Fibroblast of skin of left biceps (primary cell): ENCODE data around the gene SLC4A9.
"Not testable (repeated sequence)": the region's sequence is repeated elsewhere in the genome, so short reads cannot be mapped to it uniquely, and the experiment has no call there.

ENCODE experiments used
- DNase-seq, 2 experiments: peaks; one replicate each; pipeline ENCODE4 v3.0.0-alpha.2; 2013; ENCODE audit warnings: low read depth in 2 of 2

The SLC4A9 gene

GRCh38 chr5:140338908-140339307 lies 21.1 kb upstream of the SLC4A9 start:
- no peak for DNase-seq

- no peak for DNase-seq
Measured at GRCh38 chr5:140339636-140340035, 20.4 kb upstream of the SLC4A9 start.

- no peak for DNase-seq
Measured at GRCh38 chr5:140340605-140341121, 19.3 kb upstream of the SLC4A9 start.

DNA sequence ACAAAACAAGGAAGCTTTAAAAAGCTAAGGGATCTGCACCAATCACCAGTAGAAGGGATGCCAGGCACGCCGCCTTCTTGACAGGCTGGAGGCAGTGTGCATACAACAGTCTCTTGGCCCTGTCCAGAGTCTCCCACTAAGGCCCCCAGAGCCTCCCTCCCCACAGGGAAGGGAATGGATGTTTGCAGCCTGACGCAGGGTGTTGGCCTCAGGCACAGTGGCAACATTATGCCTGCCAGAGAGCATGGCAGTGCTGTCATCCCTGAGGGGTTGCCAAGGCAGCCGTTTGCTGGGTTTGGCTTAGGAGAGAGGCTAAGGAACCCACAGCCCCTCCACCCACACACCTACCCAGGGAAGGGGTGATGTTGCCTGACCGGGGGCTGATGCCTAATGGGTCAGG lies 18.4 kb upstream of the SLC4A9 start:
- DNase-seq, result no peak

GRCh38 chr5:140342287-140342686 lies 17.7 kb upstream of the SLC4A9 start:
- no peak for DNase-seq

DNA sequence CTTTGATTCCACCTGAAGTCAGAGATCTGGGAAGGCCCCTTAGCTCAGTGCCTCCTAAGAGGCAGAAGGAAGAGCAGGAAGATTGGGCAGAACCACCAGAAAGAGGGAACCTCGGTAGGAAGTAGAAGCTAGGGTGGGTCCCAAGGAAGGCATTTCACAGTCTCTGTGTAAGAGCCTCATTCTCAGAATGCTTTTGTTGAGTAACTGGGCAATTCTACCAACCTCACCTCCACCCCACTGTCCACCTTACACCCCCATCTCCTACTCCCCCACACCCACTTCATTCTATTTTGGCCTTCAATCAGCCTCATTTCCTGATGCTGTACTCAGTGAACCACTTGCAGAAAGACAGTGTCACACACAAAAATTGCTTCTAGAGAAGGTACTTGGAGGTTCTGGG lies 17.1 kb upstream of the SLC4A9 start:
- DNase-seq, result no peak

GRCh38 chr5:140343849-140344248 lies 16.1 kb upstream of the SLC4A9 start:
- DNase-seq, result not testable (repeated sequence)

GRCh38 chr5:140344683-140345423 lies 15.1 kb upstream of the SLC4A9 start:
- no peak for DNase-seq

GRCh38 chr5:140345919-140346347 lies 14.1 kb upstream of the SLC4A9 start:
- no peak for DNase-seq

GRCh38 chr5:140346348-140347221 lies 13.4 kb upstream of the SLC4A9 start, which contains the start of gene HBEGF:
TSS of gene HBEGF (minus strand) at chr5:140346603. CDS start at chr5:140346328, 275 bp downstream.
- no peak for DNase-seq

DNA sequence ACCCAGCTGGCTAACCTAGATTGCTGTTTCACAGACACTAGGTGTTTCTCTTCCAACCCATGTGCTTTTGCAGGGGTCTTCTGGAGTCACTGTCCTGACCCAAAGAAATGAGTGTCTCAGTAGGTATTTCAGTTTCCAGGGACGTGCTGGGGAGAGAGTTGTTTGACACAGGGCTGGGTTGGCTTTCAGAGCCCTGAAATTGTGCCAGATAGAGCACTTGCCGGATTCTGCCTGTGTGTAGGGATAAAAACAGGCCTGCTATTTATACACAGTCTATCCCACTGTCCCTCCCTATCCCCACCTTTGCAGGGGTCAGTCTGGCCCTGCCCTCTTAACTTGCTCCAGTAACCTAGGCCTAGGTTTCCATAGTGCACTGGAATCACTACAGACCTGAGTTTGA lies 12.6 kb upstream of the SLC4A9 start:
- no peak for DNase-seq

- no peak for DNase-seq
Measured at GRCh38 chr5:140348104-140348503, 11.9 kb upstream of the SLC4A9 start.

- DNase-seq, result no peak
Measured at GRCh38 chr5:140349244-140349643, 10.8 kb upstream of the SLC4A9 start.

GRCh38 chr5:140351609-140352334 lies 8.2 kb upstream of the SLC4A9 start:
- no peak for DNase-seq

GRCh38 chr5:140355546-140355945 lies 4.4 kb upstream of the SLC4A9 start:
- DNase-seq, result no peak

GRCh38 chr5:140356853-140357725 lies 2.9 kb upstream of the SLC4A9 start:
- no peak for DNase-seq

- peak; percentile 51 to 52 for DNase-seq
Measured at GRCh38 chr5:140357726-140358093, 2.3 kb upstream of the SLC4A9 start.

DNA sequence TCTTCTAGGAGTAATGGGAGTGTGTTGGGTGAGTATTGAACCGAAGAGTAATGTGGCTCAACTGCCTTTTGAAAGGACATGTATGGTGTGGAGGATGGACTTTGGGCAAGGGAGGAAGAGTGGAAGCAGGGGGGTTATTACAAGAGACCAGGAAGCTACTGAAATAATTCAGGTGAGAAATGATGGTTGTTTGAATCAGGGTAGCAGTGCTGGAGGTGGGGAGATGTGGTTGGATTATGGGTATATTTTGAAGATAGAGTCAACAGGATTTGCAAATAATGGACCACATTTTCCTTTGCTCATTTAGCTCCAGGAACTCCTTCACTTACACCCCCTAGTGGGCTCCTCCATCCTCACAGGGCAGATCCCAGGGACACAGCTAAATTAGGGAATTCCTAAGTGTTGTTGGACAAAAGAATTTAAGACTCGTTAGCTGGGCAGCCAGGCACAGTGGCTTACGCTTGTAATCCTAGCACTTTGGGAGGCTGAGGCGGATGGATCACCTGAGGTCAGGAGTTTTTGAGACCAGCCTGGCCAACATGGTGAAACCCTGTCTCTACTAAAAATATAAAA lies 1.2 kb upstream of the SLC4A9 start:
- DNase-seq, result no peak

GRCh38 chr5:140360681-140361479 lies 886 bp downstream of the SLC4A9 start:
- no peak for DNase-seq

DNA sequence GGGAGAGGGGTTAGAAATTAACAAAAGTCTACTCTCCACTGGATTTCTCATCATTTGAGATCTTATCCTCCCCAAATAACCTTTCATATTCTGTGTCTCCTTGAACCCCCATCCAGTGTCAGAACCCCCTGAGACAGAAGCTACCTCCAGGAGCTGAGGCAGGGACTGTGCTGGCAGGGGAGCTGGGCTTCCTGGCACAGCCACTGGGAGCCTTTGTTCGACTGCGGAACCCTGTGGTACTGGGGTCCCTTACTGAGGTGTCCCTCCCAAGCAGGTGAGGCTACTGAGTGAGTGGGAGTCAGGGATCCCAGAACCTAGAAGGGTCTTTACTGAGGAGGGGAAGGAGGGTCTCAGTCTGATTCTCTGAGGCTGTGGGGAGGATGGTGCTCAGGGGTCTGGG lies 1.9 kb downstream of the SLC4A9 start:
- DNase-seq, result no peak
